ENCODE measurements around the gene KCNQ1OT1. TPM values are rescaled to one million over a fixed set of nuclear protein-coding genes. Genes with fewer than 3 reads are reported as not detected.

The KCNQ1OT1 gene
- polyA plus RNA-seq, 1 of the 3 experiments (the other 2 are of a cell fraction), result 0.03 TPM

DNA sequence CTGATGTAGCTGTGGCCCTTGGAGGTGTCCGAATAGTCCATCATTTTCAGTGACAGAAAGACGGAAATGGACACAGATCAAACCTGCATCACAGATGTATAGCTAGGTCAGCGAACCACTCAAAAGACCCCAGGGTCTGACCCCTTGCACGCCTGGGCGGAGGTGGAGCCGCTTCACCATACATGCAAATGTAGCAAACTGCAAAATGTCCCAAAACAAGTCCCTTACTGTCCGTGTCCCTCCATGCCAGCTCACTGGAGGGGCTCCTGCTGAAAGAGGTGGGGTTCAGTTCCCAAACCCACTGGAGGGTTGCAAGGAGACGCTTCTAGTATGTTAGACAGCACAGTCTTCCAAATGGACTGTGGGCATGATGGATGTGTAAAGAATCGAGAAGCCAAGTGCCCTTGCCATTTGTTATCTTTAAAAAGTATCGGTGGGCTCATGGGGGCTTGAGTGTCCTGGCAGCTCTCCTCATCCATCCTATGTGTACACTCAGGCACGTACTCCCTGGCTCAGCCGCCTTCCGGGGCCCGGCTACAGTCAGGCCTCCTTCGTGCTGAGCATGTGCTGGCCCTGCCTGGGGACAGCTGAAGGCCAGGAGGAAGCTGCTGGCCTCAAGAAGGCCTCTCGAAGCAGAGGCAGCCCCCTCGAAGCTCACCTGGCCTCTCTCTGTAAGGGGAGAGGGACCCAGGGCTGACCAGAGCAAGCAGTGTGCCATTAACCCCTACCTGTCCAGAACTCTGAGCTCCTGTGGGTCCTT, 20.2 kb upstream of the KCNQ1OT1 start (continued):
- TF ChIP-seq FOXJ3 (CRISPR knock-in tag; IDR thresholded peaks at IDR 0.05) (no peak), JUND (IDR thresholded peaks at IDR 0.05) (no peak), FOSL2 (IDR thresholded peaks at IDR 0.05; ENCODE audit: borderline replicate concordance, low read depth) (no peak)
- TF ChIP-seq, protein P1, sequence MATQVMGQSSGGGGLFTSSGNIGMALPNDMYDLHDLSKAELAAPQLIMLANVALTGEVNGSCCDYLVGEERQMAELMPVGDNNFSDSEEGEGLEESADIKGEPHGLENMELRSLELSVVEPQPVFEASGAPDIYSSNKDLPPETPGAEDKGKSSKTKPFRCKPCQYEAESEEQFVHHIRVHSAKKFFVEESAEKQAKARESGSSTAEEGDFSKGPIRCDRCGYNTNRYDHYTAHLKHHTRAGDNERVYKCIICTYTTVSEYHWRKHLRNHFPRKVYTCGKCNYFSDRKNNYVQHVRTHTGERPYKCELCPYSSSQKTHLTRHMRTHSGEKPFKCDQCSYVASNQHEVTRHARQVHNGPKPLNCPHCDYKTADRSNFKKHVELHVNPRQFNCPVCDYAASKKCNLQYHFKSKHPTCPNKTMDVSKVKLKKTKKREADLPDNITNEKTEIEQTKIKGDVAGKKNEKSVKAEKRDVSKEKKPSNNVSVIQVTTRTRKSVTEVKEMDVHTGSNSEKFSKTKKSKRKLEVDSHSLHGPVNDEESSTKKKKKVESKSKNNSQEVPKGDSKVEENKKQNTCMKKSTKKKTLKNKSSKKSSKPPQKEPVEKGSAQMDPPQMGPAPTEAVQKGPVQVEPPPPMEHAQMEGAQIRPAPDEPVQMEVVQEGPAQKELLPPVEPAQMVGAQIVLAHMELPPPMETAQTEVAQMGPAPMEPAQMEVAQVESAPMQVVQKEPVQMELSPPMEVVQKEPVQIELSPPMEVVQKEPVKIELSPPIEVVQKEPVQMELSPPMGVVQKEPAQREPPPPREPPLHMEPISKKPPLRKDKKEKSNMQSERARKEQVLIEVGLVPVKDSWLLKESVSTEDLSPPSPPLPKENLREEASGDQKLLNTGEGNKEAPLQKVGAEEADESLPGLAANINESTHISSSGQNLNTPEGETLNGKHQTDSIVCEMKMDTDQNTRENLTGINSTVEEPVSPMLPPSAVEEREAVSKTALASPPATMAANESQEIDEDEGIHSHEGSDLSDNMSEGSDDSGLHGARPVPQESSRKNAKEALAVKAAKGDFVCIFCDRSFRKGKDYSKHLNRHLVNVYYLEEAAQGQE (IDR thresholded peaks at IDR 0.05; ENCODE audit: low read depth, low read length), result no peak
- TF ChIP-seq, protein P2, sequence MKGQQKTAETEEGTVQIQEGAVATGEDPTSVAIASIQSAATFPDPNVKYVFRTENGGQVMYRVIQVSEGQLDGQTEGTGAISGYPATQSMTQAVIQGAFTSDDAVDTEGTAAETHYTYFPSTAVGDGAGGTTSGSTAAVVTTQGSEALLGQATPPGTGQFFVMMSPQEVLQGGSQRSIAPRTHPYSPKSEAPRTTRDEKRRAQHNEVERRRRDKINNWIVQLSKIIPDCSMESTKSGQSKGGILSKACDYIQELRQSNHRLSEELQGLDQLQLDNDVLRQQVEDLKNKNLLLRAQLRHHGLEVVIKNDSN (IDR thresholded peaks at IDR 0.05; ENCODE audit: borderline replicate concordance, low read depth), result no peak
- TF ChIP-seq, protein P3, sequence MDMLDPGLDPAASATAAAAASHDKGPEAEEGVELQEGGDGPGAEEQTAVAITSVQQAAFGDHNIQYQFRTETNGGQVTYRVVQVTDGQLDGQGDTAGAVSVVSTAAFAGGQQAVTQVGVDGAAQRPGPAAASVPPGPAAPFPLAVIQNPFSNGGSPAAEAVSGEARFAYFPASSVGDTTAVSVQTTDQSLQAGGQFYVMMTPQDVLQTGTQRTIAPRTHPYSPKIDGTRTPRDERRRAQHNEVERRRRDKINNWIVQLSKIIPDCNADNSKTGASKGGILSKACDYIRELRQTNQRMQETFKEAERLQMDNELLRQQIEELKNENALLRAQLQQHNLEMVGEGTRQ (IDR thresholded peaks at IDR 0.05; ENCODE audit: borderline replicate concordance, low read depth, low read length), result no peak

DNA sequence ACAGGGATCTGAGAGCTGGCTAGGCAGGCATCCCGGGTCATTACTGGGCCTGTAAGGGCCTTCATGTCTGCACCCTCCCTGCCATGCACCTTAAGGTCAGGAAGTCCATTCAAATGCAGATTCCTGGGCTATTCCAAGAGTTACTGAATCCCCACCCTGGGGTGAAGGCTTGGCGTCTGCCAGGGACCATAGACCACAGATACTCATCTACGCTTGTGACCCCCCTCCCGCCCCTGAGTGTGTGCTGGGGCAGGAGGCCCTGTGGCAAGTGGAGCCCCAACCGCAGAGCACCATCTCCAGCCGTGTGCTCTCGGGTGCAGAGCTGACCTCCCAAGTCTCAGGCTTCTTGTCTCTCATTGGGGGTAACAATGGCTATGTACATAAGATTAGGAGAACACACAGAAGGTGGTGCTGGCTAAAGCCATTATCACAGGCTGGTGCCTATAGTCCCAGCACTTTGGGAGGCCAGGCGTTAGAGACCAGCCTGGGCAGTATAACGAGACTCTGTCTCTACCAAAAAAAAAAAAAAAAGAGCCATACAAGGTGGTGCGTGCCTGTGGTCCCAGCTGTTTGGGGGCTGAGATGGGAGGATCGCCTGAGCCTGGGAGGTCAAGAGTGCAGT, 19.1 kb upstream of the KCNQ1OT1 start:
- H3K9ac ChIP-seq, result no peak overlapping the region
- H3K4me1 ChIP-seq (ENCODE audit: control insufficient read depth in 1 of 2, insufficient read depth in 2 of 2, low read depth in 1 of 2, low read length in 1 of 2), result peaks cover 0 to 50% of the 10 kb centered on the region in 2 experiments; a peak in 1 of 4 replicates
- no peaks in the 10 kb centered on the region for H3K36me3 ChIP-seq (replicated peaks in 1 of 2; ENCODE audit: control insufficient read depth in 1 of 2, insufficient read depth in 2 of 2, low read length in 1 of 2)
- no peak for DNase-seq
- no peak overlapping the region for H3K4me3 ChIP-seq (ENCODE audit: low read depth in 2 of 2, low read length in 1 of 2)
- H3K79me2 ChIP-seq (ENCODE audit: insufficient read depth), result no peaks in the 10 kb centered on the region
- no peaks in the 10 kb centered on the region for H4K20me1 ChIP-seq (ENCODE audit: insufficient read depth)
- H3K9me3 ChIP-seq, result no peaks in the 10 kb centered on the region
- H2AFZ ChIP-seq (ENCODE audit: low read depth), result no peak overlapping the region
- H3K27ac ChIP-seq (ENCODE audit: low read depth in 2 of 2, low read length in 1 of 2), result no peak overlapping the region; a peak in 1 of 4 replicates
- WGBS (ENCODE audit: low lambda C conversion rate), result 60% methylated on average over 11 of the region's 11 CpGs
- H3K9me2 ChIP-seq, result no peaks in the 10 kb centered on the region
- no peaks in the 10 kb centered on the region for H3K27me3 ChIP-seq (ENCODE audit: insufficient read depth)
- POLR2A ChIA-PET, result interaction anchor here (1.0 to 1.5 kb wide), 2 partner anchors 19 to 60 kb away, joined by 3 to 8 read pairs; partner anchors contain the start of gene KCNQ1OT1
- H3F3A ChIP-seq (replicated peaks; ENCODE audit: insufficient read depth), result no peaks in the 10 kb centered on the region
- CTCF ChIA-PET, result interaction anchor here (0.9 to 1.5 kb wide), 3 partner anchors 10 to 524 kb away, joined by 3 to 5 read pairs (median 4); no protein-coding TSS in a partner anchor
- H3K4me2 ChIP-seq, result no peak overlapping the region
- TF ChIP-seq JUND (IDR thresholded peaks at IDR 0.05), result no peak
- no peak for TF ChIP-seq SIN3A (IDR thresholded peaks at IDR 0.05; ENCODE audit: borderline replicate concordance, low read depth, low read length)
- no peak for TF ChIP-seq MEF2A (IDR thresholded peaks at IDR 0.05; ENCODE audit: borderline replicate concordance, low read depth)
- TF ChIP-seq NFIC (IDR thresholded peaks at IDR 0.05; ENCODE audit: borderline replicate concordance), result no peak
- no peak for TF ChIP-seq RCOR1 (IDR thresholded peaks at IDR 0.05; ENCODE audit: low read length)
- TF ChIP-seq, protein P4, sequence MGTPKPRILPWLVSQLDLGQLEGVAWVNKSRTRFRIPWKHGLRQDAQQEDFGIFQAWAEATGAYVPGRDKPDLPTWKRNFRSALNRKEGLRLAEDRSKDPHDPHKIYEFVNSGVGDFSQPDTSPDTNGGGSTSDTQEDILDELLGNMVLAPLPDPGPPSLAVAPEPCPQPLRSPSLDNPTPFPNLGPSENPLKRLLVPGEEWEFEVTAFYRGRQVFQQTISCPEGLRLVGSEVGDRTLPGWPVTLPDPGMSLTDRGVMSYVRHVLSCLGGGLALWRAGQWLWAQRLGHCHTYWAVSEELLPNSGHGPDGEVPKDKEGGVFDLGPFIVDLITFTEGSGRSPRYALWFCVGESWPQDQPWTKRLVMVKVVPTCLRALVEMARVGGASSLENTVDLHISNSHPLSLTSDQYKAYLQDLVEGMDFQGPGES (IDR thresholded peaks at IDR 0.05; ENCODE audit: low read depth, low read length), result no peak
- TF ChIP-seq, protein P2 (IDR thresholded peaks at IDR 0.05; ENCODE audit: borderline replicate concordance, low read depth), result no peak
- TF ChIP-seq, protein P3 (IDR thresholded peaks at IDR 0.05; ENCODE audit: borderline replicate concordance, low read depth, low read length), result no peak
- no peak for TF ChIP-seq YY1 (IDR thresholded peaks at IDR 0.05; ENCODE audit: low read depth)
- no peak for TF ChIP-seq FOXM1 (IDR thresholded peaks at IDR 0.05; ENCODE audit: low read depth)
- TF ChIP-seq ELF1 (IDR thresholded peaks at IDR 0.05), result no peak
- no peak for TF ChIP-seq EZH2phosphoT487 (IDR thresholded peaks at IDR 0.05; ENCODE audit: borderline replicate concordance, low read depth)
- TF ChIP-seq SMC3 (IDR thresholded peaks at IDR 0.05; ENCODE audit: low read depth, low read length), result no peak
- TF ChIP-seq TEAD4 (IDR thresholded peaks at IDR 0.05; ENCODE audit: borderline replicate concordance, insufficient read depth), result no peak
- TF ChIP-seq NRF1 (IDR thresholded peaks at IDR 0.05; ENCODE audit: low read depth, low read length), result no peak
- TF ChIP-seq, protein P5, sequence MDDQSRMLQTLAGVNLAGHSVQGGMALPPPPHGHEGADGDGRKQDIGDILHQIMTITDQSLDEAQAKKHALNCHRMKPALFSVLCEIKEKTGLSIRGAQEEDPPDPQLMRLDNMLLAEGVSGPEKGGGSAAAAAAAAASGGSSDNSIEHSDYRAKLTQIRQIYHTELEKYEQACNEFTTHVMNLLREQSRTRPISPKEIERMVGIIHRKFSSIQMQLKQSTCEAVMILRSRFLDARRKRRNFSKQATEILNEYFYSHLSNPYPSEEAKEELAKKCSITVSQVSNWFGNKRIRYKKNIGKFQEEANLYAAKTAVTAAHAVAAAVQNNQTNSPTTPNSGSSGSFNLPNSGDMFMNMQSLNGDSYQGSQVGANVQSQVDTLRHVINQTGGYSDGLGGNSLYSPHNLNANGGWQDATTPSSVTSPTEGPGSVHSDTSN (IDR thresholded peaks at IDR 0.05), result no peak

Data from SK-N-SH (cell line).